ENCODE data around the gene ZXDB.
"Not testable (repeated sequence)": the region's sequence is repeated elsewhere in the genome, so short reads cannot be mapped to it uniquely, and the experiment has no call there.

DNA sequence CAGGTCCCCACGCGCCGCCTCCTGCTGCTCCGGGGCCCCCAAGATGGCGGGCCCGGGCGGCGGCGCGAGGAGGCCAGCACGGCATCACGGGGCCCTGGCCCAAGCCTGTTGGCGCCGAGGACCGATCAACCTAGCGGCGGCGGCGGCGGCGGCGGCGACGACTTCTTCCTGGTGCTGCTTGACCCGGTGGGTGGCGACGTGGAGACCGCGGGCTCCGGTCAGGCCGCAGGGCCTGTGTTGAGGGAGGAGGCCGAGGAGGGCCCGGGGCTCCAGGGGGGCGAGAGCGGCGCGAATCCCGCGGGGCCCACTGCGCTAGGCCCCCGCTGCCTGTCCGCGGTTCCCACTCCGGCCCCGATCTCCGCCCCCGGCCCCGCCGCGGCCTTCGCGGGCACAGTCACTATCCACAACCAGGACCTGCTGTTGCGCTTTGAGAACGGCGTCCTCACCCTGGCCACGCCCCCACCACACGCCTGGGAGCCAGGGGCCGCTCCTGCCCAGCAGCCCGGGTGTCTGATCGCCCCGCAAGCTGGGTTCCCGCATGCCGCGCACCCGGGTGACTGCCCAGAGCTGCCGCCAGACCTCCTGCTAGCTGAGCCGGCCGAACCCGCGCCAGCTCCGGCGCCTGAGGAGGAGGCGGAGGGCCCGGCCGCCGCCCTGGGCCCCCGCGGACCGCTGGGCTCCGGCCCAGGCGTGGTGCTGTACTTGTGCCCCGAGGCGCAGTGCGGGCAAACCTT, 516 bp downstream of the ZXDB start:
- TF ChIP-seq POLR2AphosphoS5 (IDR thresholded peaks at IDR 0.05; ENCODE audit: borderline replicate concordance, low read depth, low read length); EZH2 (IDR thresholded peaks at IDR 0.05): not testable (repeated sequence)

Measured in SK-N-MC (cell line).